Ascending aorta (tissue), 2 donors: ENCODE data around the gene TPX2. TPM values are rescaled to one million over a fixed set of nuclear protein-coding genes. Genes with fewer than 3 reads are reported as not detected.

Experiments used
- DNase-seq, 2 donors: peaks; one replicate each; pipeline ENCODE4 v3.0.0-alpha.2; 2019; ENCODE audit warnings: low spot score in 2 of 2
- H3K27ac ChIP-seq, 2 donors: fragments of 200-600 bp; sonication (generic); one replicate each; pipeline ENCODE4 v1.5.1; 2016 to 2017; ENCODE audit warnings: mild to moderate bottlenecking in 1 of 2
- H3K27me3 ChIP-seq: fragments of 200-600 bp; sonication (generic); one replicate; pipeline ENCODE4 v1.5.1; 2017
- H3K36me3 ChIP-seq, 2 donors: fragments of 200-600 bp; sonication (generic); one replicate each; pipeline ENCODE4 v1.5.1; 2016
- H3K4me1 ChIP-seq, 2 donors: fragments of 200-600 bp; sonication (generic); one replicate each; pipeline ENCODE4 v1.5.1; 2016 to 2017; ENCODE audit warnings: mild to moderate bottlenecking in 1 of 2
- H3K4me3 ChIP-seq, 2 donors: fragments of 200-600 bp; sonication (generic); one replicate each; pipeline ENCODE4 v1.5.1; 2016 to 2017; ENCODE audit warnings: mild to moderate bottlenecking in 1 of 2
- H3K9me3 ChIP-seq, 2 donors: fragments of 200-600 bp; sonication (generic); one replicate each; pipeline ENCODE4 v1.5.1; 2016
- CTCF ChIP-seq, 3 experiments: fragments of 200-600 bp in 2 of 3; fragments of 450-650 bp in 1 of 3; sonication (generic) in 2 of 3; IDR thresholded peaks; one replicate each; pipeline ENCODE4 v1.5.1; 2016 to 2019; ENCODE audit warnings: antibody characterized with exemption in 3 of 3, mild to moderate bottlenecking in 1 of 3, moderate library complexity in 1 of 3
- intact Hi-C: fragments of 100-400 bp; cut with DNase I; formaldehyde crosslinking; loops from one replicate; pipeline ENCODE4 v1.15.1; 2023
- total RNA-seq: library from RNA; depleted of rRNA; stranded (reverse); fragments of >200 nt; gene quantifications from one replicate; pipeline ENCODE4 v1.1.0, GENCODE V29; 2016

Gene TPX2
- total RNA-seq, 1 donor from 2014 or later = not detected

- intact Hi-C loops = no loop called here
- Histone ChIP-seq H3K9me3 (no peaks in the 10 kb centered on the region), H3K27ac (peak overlapping the region; percentile 86 to 95), H3K4me1 (peaks cover 18 to 69% of the 10 kb centered on the region in 2 donors), H3K4me3 (no peak overlapping the region), H3K36me3 (peaks cover 18 to 30% of the 10 kb centered on the region in 2 donors), H3K27me3 (no peaks in the 10 kb centered on the region)
- no peak for DNase-seq
- no peak for TF ChIP-seq CTCF (IDR thresholded peaks at IDR 0.05)
Observed at GRCh38 chr20:31704225-31705119, 34.6 kb upstream of the TPX2 start.

GRCh38 chr20:31705191-31705590 lies 33.9 kb upstream of the TPX2 start:
- Histone ChIP-seq H3K27me3 (no peaks in the 10 kb centered on the region), H3K4me1 (peaks cover 20 to 68% of the 10 kb centered on the region in 2 donors), H3K27ac (peak overlapping the region; percentile 86 to 95), H3K36me3 (peaks cover 18 to 30% of the 10 kb centered on the region in 2 donors), H3K4me3 (no peak overlapping the region), H3K9me3 (no peaks in the 10 kb centered on the region)
- no peak for DNase-seq
- intact Hi-C loops = no loop called here
- no peak for TF ChIP-seq CTCF (IDR thresholded peaks at IDR 0.05)

- H3K4me3 ChIP-seq = no peak overlapping the region
- no peaks in the 10 kb centered on the region for H3K27me3 ChIP-seq
- peak overlapping the region; percentile 86 to 95 for H3K27ac ChIP-seq
- peaks cover 18 to 30% of the 10 kb centered on the region in 2 donors for H3K36me3 ChIP-seq
- DNase-seq = no peak
- TF ChIP-seq CTCF (IDR thresholded peaks at IDR 0.05) = no peak
- intact Hi-C loops = no loop called here
- H3K9me3 ChIP-seq = no peaks in the 10 kb centered on the region
- H3K4me1 ChIP-seq = peaks cover 27 to 69% of the 10 kb centered on the region in 2 donors
Observed at GRCh38 chr20:31705598-31706597, 33.2 kb upstream of the TPX2 start.

- DNase-seq = no peak
- peaks cover 18 to 30% of the 10 kb centered on the region in 2 donors for H3K36me3 ChIP-seq
- H3K4me3 ChIP-seq = no peak overlapping the region
- H3K9me3 ChIP-seq = no peaks in the 10 kb centered on the region
- intact Hi-C loops = no loop called here
- TF ChIP-seq CTCF (IDR thresholded peaks at IDR 0.05) = no peak
- H3K27ac ChIP-seq = peak overlapping the region; percentile 86 to 95
- no peaks in the 10 kb centered on the region for H3K27me3 ChIP-seq
- peaks cover 35 to 69% of the 10 kb centered on the region in 2 donors for H3K4me1 ChIP-seq
Observed at GRCh38 chr20:31706607-31707257, 32.4 kb upstream of the TPX2 start.

GRCh38 chr20:31707258-31707615 lies 31.9 kb upstream of the TPX2 start:
- H3K27me3 ChIP-seq = no peaks in the 10 kb centered on the region
- no peak overlapping the region for H3K4me3 ChIP-seq
- intact Hi-C loops = no loop called here
- H3K27ac ChIP-seq = peak overlapping the region; percentile 86 to 95
- H3K9me3 ChIP-seq = no peaks in the 10 kb centered on the region
- DNase-seq = no peak
- peaks cover 33 to 69% of the 10 kb centered on the region in 2 donors for H3K4me1 ChIP-seq
- H3K36me3 ChIP-seq = peaks cover 18 to 30% of the 10 kb centered on the region in 2 donors
- TF ChIP-seq CTCF (IDR thresholded peaks at IDR 0.05) = no peak
